ENCODE data around the gene ALDH1L2. TPM values are rescaled to one million over a fixed set of nuclear protein-coding genes. Genes with fewer than 3 reads are reported as not detected.

ALDH1L2 gene
- total RNA-seq, 1 experiment from 2014 or later: 7.7 TPM

GRCh38 chr12:105051981-105052380 lies 32.3 kb downstream of the ALDH1L2 start:
- Mint-ChIP-seq H3K9me3 (peaks cover 28% of the 10 kb centered on the region), H3K27ac (no peak overlapping the region), H3K4me1 (no peaks in the 10 kb centered on the region; the same call in 1 of the 2 replicates), H3K4me3 (no peak overlapping the region), H3K36me3 (peaks cover 29% of the 10 kb centered on the region), H3K27me3 (ENCODE audit: low read depth) (no peaks in the 10 kb centered on the region)
- POLR2A ChIA-PET: no interaction called here
- no peak for ATAC-seq
- DNase-seq (ENCODE audit: low spot score): no peak
- CTCF ChIA-PET: interaction anchor here (1.3 to 2.1 kb wide), 3 partner anchors 57 to 670 kb away, joined by 3 to 5 read pairs (median 5); no protein-coding TSS in a partner anchor
- no peak for TF ChIP-seq NR1H2 (CRISPR knock-in tag; IDR thresholded peaks at IDR 0.05)
- TF ChIP-seq, protein P1, sequence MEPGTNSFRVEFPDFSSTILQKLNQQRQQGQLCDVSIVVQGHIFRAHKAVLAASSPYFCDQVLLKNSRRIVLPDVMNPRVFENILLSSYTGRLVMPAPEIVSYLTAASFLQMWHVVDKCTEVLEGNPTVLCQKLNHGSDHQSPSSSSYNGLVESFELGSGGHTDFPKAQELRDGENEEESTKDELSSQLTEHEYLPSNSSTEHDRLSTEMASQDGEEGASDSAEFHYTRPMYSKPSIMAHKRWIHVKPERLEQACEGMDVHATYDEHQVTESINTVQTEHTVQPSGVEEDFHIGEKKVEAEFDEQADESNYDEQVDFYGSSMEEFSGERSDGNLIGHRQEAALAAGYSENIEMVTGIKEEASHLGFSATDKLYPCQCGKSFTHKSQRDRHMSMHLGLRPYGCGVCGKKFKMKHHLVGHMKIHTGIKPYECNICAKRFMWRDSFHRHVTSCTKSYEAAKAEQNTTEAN (CRISPR knock-in tag; IDR thresholded peaks at IDR 0.05): no peak
- TF ChIP-seq HMGA2 (CRISPR knock-in tag; IDR thresholded peaks at IDR 0.05): no peak
- no peak for TF ChIP-seq ZNF232 (CRISPR knock-in tag; IDR thresholded peaks at IDR 0.05)
- TF ChIP-seq, protein P2, sequence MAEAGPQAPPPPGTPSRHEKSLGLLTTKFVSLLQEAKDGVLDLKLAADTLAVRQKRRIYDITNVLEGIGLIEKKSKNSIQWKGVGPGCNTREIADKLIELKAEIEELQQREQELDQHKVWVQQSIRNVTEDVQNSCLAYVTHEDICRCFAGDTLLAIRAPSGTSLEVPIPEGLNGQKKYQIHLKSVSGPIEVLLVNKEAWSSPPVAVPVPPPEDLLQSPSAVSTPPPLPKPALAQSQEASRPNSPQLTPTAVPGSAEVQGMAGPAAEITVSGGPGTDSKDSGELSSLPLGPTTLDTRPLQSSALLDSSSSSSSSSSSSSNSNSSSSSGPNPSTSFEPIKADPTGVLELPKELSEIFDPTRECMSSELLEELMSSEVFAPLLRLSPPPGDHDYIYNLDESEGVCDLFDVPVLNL (CRISPR knock-in tag; IDR thresholded peaks at IDR 0.05; ENCODE audit: borderline replicate concordance, low read depth): no peak
- TF ChIP-seq ZMAT4 (CRISPR knock-in tag; IDR thresholded peaks at IDR 0.05): no peak
- no peak for TF ChIP-seq NFYB (CRISPR knock-in tag; conservative IDR thresholded peaks at IDR 0.05; ENCODE audit: low read depth)
- no peak for TF ChIP-seq IRF2 (CRISPR knock-in tag; IDR thresholded peaks at IDR 0.05; ENCODE audit: borderline replicate concordance, low read depth)
- TF ChIP-seq, protein P3, sequence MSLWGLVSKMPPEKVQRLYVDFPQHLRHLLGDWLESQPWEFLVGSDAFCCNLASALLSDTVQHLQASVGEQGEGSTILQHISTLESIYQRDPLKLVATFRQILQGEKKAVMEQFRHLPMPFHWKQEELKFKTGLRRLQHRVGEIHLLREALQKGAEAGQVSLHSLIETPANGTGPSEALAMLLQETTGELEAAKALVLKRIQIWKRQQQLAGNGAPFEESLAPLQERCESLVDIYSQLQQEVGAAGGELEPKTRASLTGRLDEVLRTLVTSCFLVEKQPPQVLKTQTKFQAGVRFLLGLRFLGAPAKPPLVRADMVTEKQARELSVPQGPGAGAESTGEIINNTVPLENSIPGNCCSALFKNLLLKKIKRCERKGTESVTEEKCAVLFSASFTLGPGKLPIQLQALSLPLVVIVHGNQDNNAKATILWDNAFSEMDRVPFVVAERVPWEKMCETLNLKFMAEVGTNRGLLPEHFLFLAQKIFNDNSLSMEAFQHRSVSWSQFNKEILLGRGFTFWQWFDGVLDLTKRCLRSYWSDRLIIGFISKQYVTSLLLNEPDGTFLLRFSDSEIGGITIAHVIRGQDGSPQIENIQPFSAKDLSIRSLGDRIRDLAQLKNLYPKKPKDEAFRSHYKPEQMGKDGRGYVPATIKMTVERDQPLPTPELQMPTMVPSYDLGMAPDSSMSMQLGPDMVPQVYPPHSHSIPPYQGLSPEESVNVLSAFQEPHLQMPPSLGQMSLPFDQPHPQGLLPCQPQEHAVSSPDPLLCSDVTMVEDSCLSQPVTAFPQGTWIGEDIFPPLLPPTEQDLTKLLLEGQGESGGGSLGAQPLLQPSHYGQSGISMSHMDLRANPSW (CRISPR knock-in tag; conservative IDR thresholded peaks at IDR 0.05; ENCODE audit: low read depth): no peak
- no peak for TF ChIP-seq FOXJ3 (CRISPR knock-in tag; IDR thresholded peaks at IDR 0.05; ENCODE audit: borderline replicate concordance)
- TF ChIP-seq, protein P4, sequence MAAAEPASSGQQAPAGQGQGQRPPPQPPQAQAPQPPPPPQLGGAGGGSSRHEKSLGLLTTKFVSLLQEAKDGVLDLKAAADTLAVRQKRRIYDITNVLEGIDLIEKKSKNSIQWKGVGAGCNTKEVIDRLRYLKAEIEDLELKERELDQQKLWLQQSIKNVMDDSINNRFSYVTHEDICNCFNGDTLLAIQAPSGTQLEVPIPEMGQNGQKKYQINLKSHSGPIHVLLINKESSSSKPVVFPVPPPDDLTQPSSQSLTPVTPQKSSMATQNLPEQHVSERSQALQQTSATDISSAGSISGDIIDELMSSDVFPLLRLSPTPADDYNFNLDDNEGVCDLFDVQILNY (CRISPR knock-in tag; IDR thresholded peaks at IDR 0.05): no peak
- TF ChIP-seq USF1 (CRISPR knock-in tag; IDR thresholded peaks at IDR 0.05): no peak
- TF ChIP-seq, protein P5, sequence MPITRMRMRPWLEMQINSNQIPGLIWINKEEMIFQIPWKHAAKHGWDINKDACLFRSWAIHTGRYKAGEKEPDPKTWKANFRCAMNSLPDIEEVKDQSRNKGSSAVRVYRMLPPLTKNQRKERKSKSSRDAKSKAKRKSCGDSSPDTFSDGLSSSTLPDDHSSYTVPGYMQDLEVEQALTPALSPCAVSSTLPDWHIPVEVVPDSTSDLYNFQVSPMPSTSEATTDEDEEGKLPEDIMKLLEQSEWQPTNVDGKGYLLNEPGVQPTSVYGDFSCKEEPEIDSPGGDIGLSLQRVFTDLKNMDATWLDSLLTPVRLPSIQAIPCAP (CRISPR knock-in tag; IDR thresholded peaks at IDR 0.05): no peak
- TF ChIP-seq FOXP1 (CRISPR knock-in tag; IDR thresholded peaks at IDR 0.05; ENCODE audit: borderline replicate concordance): no peak
- TF ChIP-seq TEAD4 (CRISPR knock-in tag; IDR thresholded peaks at IDR 0.05): no peak
- no peak for TF ChIP-seq ATF1 (CRISPR knock-in tag; IDR thresholded peaks at IDR 0.05)
- TF ChIP-seq ZNF532 (CRISPR knock-in tag; IDR thresholded peaks at IDR 0.05; ENCODE audit: borderline replicate concordance): no peak
- TF ChIP-seq, protein P6, sequence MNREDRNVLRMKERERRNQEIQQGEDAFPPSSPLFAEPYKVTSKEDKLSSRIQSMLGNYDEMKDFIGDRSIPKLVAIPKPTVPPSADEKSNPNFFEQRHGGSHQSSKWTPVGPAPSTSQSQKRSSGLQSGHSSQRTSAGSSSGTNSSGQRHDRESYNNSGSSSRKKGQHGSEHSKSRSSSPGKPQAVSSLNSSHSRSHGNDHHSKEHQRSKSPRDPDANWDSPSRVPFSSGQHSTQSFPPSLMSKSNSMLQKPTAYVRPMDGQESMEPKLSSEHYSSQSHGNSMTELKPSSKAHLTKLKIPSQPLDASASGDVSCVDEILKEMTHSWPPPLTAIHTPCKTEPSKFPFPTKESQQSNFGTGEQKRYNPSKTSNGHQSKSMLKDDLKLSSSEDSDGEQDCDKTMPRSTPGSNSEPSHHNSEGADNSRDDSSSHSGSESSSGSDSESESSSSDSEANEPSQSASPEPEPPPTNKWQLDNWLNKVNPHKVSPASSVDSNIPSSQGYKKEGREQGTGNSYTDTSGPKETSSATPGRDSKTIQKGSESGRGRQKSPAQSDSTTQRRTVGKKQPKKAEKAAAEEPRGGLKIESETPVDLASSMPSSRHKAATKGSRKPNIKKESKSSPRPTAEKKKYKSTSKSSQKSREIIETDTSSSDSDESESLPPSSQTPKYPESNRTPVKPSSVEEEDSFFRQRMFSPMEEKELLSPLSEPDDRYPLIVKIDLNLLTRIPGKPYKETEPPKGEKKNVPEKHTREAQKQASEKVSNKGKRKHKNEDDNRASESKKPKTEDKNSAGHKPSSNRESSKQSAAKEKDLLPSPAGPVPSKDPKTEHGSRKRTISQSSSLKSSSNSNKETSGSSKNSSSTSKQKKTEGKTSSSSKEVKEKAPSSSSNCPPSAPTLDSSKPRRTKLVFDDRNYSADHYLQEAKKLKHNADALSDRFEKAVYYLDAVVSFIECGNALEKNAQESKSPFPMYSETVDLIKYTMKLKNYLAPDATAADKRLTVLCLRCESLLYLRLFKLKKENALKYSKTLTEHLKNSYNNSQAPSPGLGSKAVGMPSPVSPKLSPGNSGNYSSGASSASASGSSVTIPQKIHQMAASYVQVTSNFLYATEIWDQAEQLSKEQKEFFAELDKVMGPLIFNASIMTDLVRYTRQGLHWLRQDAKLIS (CRISPR knock-in tag; IDR thresholded peaks at IDR 0.05; ENCODE audit: borderline replicate concordance): no peak

Measured in WTC11 (cell line).